HG03045 (cell line): ENCODE data around the gene BLTP1.
A peak's percentile ranks its signal among the peaks of the same experiment; 100 is the strongest.
"Not testable (repeated sequence)": the region's sequence is repeated elsewhere in the genome, so short reads cannot be mapped to it uniquely, and the experiment has no call there.

Source experiments
- ATAC-seq: cut with Tn5 transposase; IDR thresholded peaks from one replicate; pipeline ENCODE4 v1.9.1; 2021; ENCODE audit warnings: mild to moderate bottlenecking, moderate library complexity; ENCODE audit not compliant: unreplicated experiment

Gene BLTP1, protein sequence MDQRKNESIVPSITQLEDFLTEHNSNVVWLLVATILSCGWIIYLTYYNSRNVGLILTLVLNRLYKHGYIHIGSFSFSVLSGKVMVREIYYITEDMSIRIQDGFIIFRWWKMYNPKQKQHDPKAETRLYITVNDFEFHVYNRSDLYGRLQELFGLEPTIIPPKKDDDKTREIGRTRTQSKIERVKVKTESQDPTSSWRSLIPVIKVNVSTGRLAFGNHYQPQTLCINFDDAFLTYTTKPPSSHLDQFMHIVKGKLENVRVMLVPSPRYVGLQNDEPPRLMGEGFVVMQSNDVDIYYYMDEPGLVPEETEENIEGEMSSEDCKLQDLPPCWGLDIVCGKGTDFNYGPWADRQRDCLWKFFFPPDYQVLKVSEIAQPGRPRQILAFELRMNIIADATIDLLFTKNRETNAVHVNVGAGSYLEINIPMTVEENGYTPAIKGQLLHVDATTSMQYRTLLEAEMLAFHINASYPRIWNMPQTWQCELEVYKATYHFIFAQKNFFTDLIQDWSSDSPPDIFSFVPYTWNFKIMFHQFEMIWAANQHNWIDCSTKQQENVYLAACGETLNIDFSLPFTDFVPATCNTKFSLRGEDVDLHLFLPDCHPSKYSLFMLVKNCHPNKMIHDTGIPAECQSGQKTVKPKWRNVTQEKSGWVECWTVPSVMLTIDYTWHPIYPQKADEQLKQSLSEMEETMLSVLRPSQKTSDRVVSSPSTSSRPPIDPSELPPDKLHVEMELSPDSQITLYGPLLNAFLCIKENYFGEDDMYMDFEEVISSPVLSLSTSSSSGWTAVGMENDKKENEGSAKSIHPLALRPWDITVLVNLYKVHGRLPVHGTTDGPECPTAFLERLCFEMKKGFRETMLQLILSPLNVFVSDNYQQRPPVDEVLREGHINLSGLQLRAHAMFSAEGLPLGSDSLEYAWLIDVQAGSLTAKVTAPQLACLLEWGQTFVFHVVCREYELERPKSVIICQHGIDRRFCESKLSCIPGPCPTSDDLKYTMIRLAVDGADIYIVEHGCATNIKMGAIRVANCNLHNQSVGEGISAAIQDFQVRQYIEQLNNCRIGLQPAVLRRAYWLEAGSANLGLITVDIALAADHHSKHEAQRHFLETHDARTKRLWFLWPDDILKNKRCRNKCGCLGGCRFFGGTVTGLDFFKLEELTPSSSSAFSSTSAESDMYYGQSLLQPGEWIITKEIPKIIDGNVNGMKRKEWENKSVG (N-terminal part only)

DNA sequence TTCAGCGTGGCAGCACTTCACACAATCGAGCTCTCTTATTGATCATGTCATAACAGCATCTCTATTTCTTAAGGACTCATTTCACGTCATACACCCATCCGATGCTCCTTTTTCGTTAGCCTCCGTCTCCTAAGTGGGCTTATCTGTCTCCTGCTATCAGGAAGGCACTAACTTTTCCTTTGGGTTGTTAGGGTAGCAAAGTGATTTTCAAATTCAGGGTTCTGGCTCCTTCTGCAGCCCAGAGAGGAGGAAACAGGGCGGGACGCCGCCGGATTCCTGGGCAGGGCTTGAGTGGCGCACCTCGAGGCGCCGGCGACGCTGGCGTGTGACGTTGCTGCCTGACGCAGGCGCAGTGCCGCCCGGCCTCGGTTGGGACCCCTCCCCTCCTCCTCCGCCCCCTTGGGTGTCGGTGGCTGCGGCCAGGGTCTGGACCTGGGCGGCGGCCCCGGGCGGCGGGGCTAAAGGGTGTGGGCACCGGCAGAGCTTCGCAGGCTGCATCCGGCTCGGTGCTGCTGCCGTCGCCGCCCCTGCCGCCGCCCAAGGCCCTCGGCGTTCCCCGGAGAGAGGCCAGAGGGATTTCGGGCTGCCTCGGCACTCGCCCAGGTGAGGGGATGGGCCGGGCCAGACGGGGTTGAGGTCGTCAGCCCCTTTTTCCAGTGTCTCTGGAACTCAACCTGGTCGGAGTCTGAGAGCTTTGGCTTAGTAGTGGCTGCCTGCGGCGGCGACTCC is at the start of gene BLTP1:
Gene BLTP1 (plus strand): TSS at position 350 of the 729 bp plus-strand sequence. CDS start 18,317 bp downstream, outside the sequence.
- peak; percentile 98 for ATAC-seq

DNA sequence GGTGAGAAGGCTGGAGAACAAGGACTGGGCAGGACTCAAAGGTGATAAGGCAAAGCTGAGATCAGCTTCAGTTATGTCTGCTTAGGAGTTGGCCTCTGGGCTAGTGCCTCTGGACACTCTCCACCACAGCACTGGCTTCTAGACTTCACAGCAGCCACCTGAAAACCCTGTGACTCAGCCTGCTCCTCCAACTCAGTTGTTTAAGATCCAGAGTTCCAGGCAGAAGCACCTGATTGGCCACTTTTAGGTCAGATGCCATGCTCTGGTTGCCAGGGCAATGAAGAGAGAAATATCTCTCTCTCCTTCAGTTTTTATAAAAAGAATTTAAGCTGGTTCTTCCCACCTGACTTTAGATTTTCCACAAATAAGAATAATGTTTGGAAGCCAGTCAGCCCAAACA is 47.9 kb upstream of the BLTP1 start:
- no peak for ATAC-seq

- no peak for ATAC-seq
Measured at GRCh38 chr4:122107680-122108079, 44.5 kb upstream of the BLTP1 start.

- ATAC-seq, result not testable (repeated sequence)
Measured at GRCh38 chr4:122110304-122110703, 41.8 kb upstream of the BLTP1 start.

DNA sequence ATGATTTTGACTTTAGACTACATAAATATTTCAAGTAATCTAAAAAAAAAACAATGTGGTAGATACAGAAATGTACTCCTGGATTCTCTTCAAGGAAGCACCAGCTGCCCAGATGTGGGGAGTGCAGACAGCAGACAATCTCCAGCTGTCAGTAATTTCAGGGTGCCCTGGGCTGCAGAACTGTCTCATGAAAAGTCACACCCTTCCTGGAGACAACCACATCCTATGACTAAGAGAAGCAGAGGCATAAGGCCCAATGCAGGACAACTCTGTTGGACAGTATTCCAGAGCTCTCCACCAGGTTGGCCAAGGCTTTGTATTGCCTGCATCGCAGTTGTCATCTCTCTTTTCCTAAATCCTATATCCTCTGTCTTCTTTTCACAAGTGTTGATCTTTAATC is 34.4 kb upstream of the BLTP1 start:
- ATAC-seq, result no peak

DNA sequence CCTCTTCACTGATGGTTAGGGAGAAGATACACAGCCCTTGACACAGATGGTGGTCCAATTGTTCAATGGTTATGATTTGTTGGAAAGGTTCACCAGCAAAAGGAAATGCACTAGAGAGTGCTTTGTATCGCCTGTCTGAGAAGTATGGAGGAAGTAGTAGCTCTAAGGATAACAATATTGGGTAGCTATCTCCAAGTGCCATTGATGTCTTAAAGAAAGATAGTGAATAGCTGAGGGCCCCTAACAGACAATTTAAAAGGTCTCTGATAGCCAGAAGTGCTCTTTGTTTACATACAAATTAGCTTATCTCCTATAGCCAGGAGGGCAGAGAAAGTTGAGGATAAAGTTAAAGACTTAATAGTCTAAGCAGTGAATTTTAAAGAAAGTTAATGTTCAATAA is 33.9 kb upstream of the BLTP1 start:
- no peak for ATAC-seq

GRCh38 chr4:122119739-122120138 is 32.4 kb upstream of the BLTP1 start:
- ATAC-seq, result no peak

GRCh38 chr4:122121593-122121992 is 30.5 kb upstream of the BLTP1 start:
- no peak for ATAC-seq

- no peak for ATAC-seq
Measured at GRCh38 chr4:122122083-122122482, 30.0 kb upstream of the BLTP1 start.

- no peak for ATAC-seq
Measured at GRCh38 chr4:122129061-122129460, 23.1 kb upstream of the BLTP1 start.

DNA sequence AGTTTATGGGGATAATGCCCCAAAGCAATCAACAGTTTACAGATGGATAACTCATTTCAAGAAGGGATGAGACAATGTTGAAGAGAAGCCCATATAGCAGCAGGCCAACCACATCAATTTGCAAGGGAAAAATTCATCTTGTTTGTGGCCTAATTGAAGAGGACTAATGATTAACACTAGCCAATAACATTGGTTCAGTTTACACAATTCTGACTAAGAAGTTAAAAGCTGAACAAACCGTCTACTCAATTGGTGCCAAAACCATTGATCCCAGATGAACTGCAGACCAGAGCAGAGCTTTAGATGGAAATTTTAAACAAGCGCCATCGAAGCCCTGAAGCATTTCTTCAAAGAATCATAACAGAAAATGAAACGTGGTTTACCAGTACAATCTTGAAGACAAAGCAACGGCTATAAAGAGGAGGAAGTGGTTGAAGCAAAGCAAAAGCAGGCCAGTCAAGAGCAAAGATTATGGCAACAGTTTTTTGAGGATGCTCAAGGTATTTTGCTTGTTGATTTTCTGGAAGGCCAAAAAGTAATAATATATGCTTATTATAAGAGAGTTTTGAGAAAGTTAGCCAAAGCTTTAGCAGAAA is 20.5 kb upstream of the BLTP1 start:
- ATAC-seq, result no peak

GRCh38 chr4:122132891-122133290 is 19.2 kb upstream of the BLTP1 start:
- no peak for ATAC-seq

- ATAC-seq, result no peak
Measured at GRCh38 chr4:122139139-122139538, 13.0 kb upstream of the BLTP1 start.

DNA sequence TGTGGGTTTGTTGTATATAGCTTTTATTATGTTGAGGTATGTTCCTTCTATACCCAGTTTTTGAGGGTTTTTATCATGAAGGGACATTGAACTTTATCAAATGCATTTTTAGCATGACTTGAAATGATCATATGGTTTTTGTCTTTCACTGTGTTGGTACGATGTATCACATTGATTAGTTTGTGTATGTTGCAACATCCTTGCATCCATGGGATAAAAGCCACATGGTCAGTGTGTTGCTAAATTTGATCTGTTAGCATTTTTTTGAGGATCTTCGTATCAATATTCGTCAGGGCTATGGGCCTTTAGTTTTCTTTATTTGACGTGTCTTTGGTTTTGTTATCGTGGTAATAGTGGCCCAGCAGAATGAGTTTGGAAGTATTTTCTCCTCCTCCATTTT is 11.3 kb upstream of the BLTP1 start:
- no peak for ATAC-seq

- no peak for ATAC-seq
Measured at GRCh38 chr4:122142687-122143086, 9.4 kb upstream of the BLTP1 start.

DNA sequence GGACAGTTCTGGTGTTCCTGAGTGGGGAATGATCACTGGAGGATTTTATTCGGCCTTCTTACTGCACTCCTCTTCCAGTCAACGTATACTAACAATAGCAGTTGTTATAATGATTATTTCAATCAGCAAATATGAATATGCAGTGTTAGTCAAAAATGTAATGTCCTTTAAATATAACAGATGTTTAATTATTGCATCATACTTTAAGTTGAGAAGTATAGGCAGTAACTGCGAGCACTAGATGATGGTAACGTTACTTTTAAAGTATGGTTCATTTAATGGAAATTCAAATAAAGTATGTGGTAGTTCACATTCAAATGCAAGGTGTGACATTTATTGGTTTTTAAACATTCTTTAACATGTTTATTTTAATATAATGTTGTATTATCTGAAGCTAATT is 5.5 kb upstream of the BLTP1 start:
- no peak for ATAC-seq

DNA sequence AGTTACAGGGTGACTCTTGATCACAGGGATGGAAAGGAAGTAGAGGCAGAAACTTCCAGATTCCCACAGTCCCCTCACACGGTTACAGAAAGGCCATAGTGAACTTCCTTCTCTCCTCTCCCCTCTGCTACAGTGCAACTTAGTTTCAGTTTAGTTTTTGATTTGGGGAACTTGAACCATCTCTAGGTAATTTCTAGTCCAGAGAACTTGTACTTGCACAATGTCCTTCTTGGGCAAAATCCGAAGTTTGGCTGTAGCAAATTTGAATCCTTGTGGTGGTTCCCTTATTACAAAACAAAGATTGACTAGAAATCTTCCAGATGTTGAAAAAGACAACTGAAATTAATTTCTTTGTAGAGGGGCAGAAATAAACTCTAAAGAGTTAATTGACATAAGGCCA is 1.2 kb upstream of the BLTP1 start:
- no peak for ATAC-seq

DNA sequence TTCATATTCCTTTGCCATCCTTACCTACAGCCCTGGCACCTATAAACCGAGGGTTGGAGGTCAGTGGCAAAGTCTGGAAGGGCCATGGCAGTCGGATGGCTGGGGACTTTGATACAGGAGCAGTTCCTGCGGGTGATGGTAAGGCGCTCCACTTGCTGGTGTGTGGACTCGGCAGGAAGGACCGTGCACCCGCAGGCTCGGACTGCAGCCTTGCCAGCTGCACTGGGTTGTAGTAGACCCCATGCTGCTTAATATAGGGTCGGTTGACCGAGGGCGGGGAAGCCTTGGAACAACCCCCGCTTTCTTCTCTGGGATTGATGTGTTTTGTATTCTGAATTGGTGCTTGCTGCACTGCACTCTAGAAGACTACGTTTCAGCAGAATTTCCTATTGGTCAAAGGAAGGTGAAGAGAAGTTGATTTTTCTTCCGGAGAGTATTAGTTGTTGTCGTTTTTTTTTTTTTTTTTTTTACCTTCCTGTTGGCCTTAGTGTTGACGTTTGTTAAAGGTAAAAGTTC is 638 bp downstream of the BLTP1 start:
- ATAC-seq, result peak; percentile 43

- no peak for ATAC-seq
Measured at GRCh38 chr4:122156819-122157218, 4.7 kb downstream of the BLTP1 start.

DNA sequence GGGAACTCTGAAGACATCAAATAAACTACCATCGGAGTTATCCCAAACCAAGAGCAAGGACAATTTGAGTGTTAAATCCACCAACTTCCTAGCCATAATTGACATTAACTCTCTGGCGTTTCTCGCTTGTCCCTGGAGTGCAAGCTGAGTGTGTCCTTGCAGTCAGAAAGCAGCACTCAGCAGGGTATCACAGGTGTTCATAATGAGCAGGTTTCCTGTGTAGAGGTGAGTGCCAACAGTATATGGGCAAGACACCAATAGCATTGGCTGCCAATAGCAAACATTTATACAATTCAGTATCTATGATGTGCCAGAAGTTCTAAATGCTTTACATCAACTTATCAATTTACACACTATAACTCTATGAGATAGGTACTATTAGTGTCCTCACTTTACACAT is 11.2 kb downstream of the BLTP1 start:
- no peak for ATAC-seq
